HG03135 (cell line): ENCODE measurements around the gene SETMAR.

Experiments used
- ATAC-seq: cut with Tn5 transposase; IDR thresholded peaks from one replicate; pipeline ENCODE4 v1.9.1; 2021; ENCODE audit warnings: mild to moderate bottlenecking, moderate library complexity; ENCODE audit not compliant: unreplicated experiment

The SETMAR gene

DNA sequence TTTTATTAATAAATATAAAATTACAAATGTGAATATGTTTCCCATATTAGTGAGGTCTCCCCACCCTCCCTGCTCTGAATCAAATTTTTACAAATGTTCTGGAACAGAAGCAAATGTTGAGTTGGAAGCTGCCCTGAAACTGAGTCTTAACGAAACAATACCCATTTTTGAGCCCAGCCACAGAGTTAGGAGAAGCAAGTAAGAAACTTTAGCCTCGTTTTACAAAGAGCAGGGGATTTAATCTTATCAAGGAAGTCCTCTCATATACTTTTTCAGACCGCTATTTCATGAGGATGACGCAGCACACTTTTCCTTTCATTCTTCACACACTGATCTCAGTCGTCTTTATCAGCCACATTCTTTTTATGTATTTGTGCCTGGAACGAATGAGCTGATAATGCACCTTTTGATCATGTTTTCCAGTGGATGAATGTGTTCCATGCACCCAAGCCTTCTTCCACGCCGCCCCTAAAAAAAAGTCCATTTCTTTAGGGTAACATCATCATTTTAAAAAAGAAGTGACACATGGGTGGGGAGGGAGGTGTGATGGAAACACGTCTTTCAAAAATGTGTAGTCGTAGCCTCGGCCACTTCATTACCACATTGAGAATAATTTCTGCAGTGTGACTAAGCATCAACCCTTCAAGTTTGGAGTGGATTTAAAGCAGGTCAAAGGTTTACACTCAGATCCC, 48.1 kb downstream of the SETMAR start:
- peak; percentile 51 for ATAC-seq

DNA sequence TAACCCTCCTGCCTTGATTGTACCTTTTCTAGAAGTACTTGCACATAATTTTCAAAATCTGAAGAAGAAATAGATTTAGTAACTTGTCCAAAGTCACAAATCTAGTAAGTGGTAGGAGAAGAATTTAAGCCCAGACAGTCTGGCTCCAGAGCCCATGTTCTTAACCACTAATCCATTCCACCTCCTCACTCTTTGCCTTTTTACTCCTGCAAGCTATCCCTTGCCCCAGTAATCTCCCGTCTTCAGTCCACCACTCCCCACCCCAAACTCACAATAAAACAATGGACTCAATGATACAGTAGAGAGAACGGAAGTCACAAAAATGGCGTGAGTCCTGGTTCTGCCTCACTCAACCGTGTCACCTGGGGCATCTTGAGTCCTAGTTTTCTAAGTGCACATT, 48.7 kb downstream of the SETMAR start:
- ATAC-seq, result no peak

DNA sequence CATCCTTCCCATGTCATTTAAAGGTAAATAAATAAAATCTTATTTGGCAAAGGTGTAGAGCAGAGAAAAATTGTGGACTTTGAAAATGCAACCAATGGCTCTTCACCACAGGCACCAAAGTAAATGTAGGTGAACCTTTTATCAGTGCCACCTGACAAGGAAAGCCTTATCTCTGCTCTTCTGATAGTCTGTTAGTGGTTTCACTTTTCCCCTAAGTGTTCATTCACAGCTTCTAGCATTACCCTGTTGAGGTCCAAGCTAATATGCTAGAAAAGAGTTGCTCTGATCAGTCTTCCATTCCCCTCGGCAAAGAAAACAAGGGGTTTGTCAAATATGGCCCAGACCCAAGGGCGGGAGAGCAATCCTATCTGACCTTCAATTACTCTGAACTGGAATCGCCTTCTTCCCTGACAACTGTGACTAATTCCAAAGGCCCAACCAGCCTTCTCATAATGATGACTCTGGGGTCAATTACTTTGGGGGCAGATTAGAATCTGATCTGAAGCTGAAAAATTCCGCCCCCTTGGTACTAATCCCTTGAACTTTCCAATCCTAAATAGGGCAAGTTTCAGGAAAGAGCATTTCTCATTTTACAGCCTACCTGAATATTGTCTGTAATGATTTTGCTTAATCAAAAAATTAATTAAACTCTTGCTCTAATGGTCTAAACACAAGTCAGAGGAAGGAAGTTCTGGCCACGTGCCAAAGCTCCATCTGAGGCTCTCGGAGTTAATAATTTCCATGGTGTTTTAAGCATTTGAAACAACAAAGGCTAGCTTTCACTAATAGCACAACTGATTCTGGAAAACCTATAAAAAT, 52.4 kb downstream of the SETMAR start:
- no peak for ATAC-seq

DNA sequence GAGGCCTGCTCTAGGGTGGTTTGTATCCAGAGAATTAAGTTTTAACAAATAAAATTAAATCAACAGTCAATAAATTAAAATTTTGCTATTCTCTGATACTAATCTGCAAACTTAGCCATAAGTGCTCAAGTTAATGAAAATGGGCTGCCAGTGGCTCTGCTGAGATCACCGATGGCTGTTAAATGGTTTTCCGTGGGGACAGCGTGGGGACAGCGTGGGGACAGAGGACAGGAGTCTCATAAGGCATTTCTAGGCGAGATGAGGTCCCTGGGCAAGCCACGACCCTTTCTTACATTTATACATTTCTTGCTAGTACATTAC, 53.0 kb downstream of the SETMAR start:
- ATAC-seq, result no peak

DNA sequence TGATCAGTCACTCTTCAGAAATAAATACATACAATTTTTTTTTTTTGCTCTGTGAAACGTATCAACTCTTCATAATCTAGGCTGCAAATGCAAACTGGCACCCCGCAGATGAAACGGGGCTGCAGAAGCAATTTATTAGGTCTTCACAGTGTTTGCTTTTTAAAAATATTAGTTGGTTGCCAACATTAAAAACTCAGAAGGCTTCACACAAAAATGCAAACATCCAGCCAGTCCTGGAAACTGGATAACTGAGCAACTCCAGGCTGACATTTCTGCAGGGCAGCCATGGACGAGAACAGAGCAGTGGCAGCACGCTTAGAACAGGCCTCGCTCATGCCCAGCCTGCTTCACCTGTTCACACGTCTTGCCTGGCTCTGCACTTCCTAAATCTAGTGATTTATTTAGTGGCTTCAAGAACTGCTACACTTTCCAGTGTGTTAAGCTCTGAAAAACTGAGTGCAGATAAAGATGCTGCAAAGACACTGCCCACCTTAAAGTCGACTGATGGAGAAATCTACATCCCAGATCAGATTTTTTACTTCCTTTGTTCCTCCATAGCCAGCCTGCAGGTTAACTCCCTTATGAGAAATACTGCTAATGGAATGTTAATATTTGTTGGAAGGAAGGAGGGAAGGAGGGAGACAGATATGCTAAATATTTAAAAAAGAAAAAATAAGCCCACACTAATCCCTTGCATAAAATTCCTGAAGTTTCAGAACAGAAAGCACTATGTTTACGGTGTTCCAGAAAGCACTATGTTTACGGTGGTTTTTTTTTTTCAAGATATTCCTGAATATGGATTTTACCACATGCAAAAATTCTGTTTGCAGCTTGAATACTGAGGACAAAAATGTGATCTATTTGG, 53.6 kb downstream of the SETMAR start:
- no peak for ATAC-seq

DNA sequence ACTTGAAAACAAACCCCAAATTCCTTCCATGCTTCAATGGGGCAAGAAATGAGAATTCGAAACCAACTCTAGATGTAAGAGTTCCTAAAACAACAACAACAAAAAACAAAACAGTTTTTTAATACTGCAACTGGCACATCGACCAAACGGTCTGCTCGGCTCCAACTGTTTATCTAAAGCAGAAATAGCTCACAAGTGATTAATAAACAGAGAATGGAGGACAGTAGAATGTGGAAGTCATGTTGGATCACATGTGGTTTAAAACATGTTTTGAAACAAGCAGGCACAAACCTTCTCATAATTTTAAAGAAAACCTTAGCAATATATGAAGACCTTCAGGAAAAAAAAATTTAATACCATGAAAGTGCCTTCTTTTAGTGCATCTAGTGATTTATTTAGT, 55.1 kb downstream of the SETMAR start:
- no peak for ATAC-seq

DNA sequence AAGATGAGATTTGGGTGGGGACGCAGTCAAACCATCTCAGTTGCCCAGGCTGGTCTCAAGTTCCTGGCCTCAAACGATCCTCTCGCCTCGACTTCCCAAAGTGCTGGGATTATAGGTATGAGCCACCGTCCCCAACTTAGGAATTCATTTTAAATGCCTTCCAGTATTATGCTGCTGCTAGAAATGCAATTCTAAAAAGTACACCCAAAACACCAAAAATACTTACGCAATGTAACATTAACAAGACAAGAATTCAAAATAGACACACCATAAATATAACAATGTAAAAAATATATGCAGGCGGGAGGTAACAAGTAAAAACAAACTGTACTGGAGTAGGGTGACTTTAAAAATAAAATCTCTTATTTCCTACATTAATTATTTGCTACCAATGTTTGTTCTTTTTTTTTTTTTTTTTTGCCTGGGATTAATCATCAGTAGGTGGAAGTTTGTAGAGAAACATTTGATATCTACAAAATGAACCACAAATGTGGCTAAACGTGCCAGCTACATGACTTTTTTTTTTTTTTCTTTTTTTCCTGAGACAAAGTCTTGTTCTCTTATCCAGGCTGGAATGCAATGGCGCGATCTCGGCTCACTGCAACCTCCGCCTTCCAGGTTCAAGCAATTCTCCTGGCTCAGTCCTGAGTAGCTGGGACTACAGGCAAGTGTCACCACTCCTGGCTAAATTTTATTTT, 56.8 kb downstream of the SETMAR start:
- ATAC-seq, result no peak

DNA sequence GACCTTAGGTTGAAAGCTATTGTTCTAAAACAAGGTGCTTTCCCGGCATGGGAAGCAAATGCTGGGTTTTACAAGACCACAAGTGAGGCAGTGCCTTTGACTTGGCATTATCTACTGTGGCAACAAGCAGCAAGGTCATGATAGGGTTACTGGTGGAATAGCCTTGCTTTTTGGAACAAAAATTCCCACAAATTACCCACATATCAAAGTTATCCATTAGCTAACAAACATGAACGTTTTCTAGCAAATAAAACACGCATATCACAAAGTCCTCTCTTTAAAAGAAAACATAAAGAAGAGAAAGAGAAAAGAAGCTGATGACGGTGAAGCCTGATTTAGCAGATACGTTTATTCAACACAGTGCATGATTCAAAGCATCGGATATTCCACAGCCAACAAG, 57.6 kb downstream of the SETMAR start:
- ATAC-seq, result no peak

DNA sequence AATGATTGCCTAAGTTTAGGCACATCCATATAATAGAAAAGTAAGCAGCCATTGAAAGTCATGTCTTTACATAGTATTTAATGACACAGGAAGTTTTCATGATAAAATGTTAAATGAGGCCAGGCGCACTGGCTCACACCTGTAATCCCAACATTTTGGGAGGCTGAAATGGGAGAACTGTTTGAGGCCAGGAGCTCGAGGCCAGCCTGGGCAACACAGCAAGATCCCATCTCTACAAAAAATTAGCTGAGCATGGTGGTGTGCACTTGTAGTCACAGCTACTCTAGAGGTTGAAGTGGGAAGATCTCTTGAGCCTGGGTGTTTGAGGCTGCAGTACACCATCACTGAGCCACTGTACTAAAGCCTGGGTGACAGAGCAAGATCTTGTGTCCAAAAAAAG, 59.4 kb downstream of the SETMAR start:
- ATAC-seq, result no peak
